Superior temporal gyrus (tissue), 1 donor: ENCODE data around the gene PTCSC3.
"Not testable (repeated sequence)": the region's sequence is repeated elsewhere in the genome, so short reads cannot be mapped to it uniquely, and the experiment has no call there.

Experiments used
- DNase-seq: peaks from one replicate; pipeline ENCODE4 v3.0.0-alpha.2; 2016; ENCODE audit errors: extremely low spot score

Gene PTCSC3

GRCh38 chr14:36173161-36173560, 3.4 kb downstream of the PTCSC3 start:
- DNase-seq = no peak

GRCh38 chr14:36171607-36172006, 4.9 kb downstream of the PTCSC3 start:
- DNase-seq = no peak

GRCh38 chr14:36167431-36167830, 9.1 kb downstream of the PTCSC3 start:
- DNase-seq = no peak

GRCh38 chr14:36163451-36163850, 13.1 kb downstream of the PTCSC3 start:
- DNase-seq = no peak

- DNase-seq = no peak
Observed at GRCh38 chr14:36162267-36162666, 14.3 kb downstream of the PTCSC3 start.

GRCh38 chr14:36161776-36162175, 14.7 kb downstream of the PTCSC3 start:
- no peak for DNase-seq

- DNase-seq = no peak
Observed at GRCh38 chr14:36151335-36151734, 25.2 kb downstream of the PTCSC3 start.

GRCh38 chr14:36134038-36134437, 42.5 kb downstream of the PTCSC3 start:
- DNase-seq = no peak

- DNase-seq = no peak
Observed at GRCh38 chr14:36132826-36133225, 43.7 kb downstream of the PTCSC3 start.

GRCh38 chr14:36130186-36130585, 46.3 kb downstream of the PTCSC3 start:
- DNase-seq = no peak

- DNase-seq = no peak
Observed at GRCh38 chr14:36129181-36129580, 47.3 kb downstream of the PTCSC3 start.

- no peak for DNase-seq
Observed at GRCh38 chr14:36113341-36113740, 63.2 kb downstream of the PTCSC3 start.

- no peak for DNase-seq
Observed at GRCh38 chr14:36111822-36112583, 64.5 kb downstream of the PTCSC3 start.

- no peak for DNase-seq
Observed at GRCh38 chr14:36105401-36105800, 71.1 kb downstream of the PTCSC3 start.

GRCh38 chr14:36104258-36104657, 72.3 kb downstream of the PTCSC3 start:
- not testable (repeated sequence) for DNase-seq

GRCh38 chr14:36099619-36100018, 76.9 kb downstream of the PTCSC3 start:
- DNase-seq = no peak

GRCh38 chr14:36097356-36097755, 79.2 kb downstream of the PTCSC3 start:
- DNase-seq = no peak

GRCh38 chr14:36096090-36096489, 80.4 kb downstream of the PTCSC3 start:
- DNase-seq = peak; percentile 38

GRCh38 chr14:36094963-36095362, 81.6 kb downstream of the PTCSC3 start:
- no peak for DNase-seq

GRCh38 chr14:36091096-36091495, 85.4 kb downstream of the PTCSC3 start:
- no peak for DNase-seq

GRCh38 chr14:36087411-36087810, 89.1 kb downstream of the PTCSC3 start:
- no peak for DNase-seq

GRCh38 chr14:36086629-36087395, 89.7 kb downstream of the PTCSC3 start:
- DNase-seq = no peak

GRCh38 chr14:36085861-36086260, 90.7 kb downstream of the PTCSC3 start:
- DNase-seq = no peak
